NCI-H146 treated with DMSO at 0.1 percent for 48 hours (cell line): ENCODE results near the gene RLN3.
"Not testable (repeated sequence)": the region's sequence is repeated elsewhere in the genome, so short reads cannot be mapped to it uniquely, and the experiment has no call there.

Experiments
- DNase-seq: peaks from one replicate; lab custom pipeline; 2025; ENCODE audit not compliant: unreplicated experiment; lab: John Stamatoyannopoulos, UW

RLN3 gene

DNA sequence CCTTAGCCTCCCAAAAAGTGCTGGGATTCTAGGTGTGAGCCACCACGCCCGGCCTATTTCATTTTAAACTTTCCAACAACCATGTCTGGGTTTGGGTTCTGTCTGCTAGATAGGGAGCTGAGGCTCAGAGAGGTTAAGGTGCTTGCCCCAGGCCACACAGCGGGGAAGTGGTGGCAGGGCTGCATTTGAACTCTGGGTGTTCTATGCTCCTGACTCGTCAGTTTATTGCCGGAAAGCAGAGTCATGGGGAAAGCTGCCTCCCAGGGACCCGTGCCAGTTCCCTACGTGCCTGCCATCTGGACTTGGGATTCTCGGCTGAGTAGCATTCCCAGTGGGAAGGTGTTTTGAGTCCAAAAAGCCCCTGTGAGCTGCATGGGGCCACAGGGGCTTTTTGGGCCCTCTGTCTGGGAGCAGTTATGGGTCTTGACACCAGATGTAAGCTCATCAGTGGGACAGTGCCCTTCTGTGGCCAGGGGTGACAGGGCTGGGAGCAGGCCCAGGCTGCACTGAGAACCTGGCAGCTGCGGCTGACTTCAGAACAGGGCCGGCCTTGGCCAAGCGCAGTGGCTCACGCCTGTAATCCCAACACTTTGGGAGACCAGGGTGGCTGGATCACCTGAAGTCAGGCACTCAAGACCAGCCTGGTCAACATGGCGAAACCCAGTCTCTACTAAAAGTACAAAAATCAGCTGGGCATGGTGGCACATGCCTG lies 32.8 kb upstream of the RLN3 start:
- DNase-seq: no peak

DNA sequence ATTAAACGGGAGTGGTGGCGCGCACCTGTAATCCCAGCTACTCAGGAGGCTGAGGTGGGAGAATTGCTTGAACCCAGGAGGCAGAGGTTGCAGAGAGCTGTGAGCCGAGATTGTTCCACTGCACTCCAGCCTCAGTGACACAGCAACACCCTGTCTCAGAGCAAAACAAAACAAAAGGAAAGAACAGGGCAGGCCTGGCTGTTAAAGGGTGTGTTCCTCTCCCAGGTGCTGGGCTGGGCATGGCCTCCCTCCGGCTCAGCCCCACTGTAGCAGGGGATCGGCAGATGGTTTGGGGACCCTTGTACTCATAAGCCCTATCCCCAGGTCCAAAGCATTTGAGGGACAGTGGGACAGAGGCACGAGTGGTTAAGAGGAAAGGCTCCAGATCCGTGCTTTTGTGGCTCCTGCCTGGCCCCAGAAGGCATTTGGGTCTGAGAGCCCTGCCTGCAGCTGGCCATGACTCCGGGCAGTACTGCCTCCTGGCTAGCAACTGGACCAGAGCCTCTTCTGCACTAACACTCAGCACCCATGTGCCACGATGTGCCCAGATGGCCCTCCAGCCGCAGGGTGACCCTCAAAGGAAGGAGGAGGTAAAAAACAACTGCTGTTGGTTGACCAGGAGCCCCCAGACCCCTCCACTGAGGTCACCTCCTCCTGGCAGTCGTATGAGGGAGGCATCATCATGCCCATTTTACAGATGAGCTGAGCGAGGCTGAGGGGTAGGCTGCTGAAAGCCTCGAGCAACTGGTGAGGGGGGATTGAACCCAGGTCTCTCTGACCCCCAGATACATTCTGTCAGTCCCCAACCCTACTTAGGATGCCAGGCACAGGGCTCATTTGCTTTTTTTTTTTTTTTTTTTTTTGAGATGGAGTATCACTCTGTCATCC lies 31.8 kb upstream of the RLN3 start:
- no peak for DNase-seq

DNA sequence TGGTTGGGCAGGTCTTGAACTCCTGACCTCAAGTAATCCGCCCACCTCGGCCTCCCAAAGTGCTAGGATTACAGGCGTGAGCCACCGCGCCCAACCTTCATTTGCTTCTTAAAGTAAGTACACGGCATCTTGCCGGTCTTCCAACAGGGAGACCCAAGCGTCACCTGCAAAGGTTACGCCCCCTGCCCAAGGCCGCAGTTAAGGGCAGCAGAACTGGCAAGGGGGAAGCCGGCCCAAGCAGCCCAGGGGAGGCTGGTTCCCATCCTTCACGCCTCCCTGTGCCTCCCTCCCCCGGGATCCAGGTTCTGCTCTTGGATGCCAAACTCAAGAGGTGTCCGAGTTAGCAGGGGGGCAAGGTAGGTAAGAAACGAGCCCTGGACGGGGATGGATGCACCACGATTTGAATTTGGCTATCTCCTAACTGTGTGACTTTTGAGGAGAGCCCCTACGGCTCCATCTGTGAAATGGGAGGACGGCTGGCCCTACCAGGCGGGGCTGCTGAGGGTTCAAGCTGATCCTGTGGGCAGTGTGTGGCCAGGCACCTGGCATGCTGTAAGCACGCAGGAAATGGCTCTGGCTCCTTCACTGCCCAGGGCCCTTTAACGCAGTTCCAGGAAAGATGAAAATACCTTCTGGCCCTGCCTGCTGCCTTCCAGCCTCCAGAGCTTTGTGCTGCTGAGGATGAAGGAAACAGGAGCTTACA lies 30.9 kb upstream of the RLN3 start:
- DNase-seq: no peak

DNA sequence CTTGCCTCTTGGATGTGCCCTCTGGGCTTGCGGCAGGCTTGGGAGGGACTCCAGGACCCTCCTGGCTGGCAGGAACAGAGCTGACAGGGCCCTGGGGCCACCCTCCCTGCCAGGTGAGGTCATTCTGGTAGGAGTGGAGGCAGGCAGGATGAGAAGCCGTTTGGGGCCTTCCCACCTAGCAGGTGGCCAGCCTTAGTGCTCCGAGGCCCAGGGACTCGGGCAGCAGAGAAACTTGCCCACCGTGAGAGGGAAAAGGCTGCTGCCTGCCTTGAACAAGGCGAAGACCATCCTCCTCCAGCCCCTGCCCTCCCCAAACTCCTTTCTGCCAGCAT lies 30.4 kb upstream of the RLN3 start:
- DNase-seq: no peak

DNA sequence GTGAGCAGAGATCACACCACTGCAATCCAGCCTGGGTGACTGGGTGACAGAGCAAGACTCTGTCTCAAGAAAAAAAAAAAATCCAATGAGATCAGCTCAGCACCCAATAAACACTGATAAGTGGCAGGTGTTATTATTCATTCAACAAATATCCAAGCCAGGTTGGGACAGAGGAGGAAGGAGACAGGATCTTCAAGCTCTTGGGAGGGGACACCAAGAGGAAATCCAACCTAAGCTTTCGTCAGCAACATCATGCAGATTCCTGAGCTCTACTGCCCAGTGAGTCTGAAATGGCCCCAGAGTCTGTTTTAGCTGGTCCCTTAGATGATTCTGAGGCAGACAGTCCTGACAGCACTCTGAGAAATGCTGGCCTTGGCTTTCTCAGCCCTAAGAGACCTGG lies 29.5 kb upstream of the RLN3 start:
- no peak for DNase-seq

DNA sequence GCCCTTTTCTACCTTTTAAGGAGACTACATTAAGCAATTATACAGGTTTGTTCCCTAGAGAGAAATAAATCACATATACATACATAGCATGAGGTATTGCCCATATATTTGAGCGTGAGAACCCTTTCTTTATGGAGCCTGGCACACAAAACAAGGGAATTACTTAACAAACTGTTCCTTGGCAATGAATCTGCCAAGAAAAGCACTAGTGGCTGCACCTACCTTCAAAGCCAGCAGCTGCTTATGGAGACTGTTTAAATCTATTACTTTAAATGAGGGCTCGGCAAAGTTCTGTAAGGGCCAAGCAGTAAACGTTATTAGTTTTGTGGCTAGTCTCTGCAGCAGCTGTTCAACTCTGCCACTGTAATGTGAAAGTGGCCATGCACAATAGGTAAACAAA lies 28.9 kb upstream of the RLN3 start:
- no peak for DNase-seq

DNA sequence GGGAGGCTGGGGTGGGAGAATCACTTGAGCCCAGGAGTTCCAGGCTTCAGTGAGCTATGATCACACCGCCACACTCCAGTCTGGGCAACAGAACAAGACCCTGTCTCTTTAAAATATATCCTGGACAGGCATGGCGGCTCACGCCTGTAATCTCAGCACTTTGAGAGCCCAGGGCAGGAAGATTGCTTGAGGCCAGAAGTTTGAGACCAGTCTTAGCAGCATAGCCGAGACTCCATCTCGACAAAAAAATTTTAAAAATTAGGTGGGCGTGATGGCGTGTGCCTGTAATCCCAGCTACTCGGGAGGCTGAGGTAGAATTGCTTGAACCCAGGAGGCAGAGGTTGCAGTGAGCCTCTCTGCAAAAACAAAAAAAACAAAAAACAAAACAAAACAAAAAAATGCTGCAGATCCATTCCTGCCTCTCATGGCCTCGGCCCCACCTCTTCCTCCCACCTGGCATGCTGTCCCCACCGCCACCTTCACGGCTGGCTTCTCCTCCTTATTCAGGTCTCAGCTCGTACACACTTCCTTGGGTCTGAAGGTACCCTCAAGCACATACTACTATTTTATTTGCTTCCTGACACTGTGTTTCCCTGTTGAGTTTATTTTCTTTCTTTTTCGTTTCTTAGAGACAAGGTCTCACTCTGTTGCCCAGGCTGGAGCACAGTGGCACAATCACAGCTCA lies 27.1 kb upstream of the RLN3 start:
- DNase-seq: no peak

DNA sequence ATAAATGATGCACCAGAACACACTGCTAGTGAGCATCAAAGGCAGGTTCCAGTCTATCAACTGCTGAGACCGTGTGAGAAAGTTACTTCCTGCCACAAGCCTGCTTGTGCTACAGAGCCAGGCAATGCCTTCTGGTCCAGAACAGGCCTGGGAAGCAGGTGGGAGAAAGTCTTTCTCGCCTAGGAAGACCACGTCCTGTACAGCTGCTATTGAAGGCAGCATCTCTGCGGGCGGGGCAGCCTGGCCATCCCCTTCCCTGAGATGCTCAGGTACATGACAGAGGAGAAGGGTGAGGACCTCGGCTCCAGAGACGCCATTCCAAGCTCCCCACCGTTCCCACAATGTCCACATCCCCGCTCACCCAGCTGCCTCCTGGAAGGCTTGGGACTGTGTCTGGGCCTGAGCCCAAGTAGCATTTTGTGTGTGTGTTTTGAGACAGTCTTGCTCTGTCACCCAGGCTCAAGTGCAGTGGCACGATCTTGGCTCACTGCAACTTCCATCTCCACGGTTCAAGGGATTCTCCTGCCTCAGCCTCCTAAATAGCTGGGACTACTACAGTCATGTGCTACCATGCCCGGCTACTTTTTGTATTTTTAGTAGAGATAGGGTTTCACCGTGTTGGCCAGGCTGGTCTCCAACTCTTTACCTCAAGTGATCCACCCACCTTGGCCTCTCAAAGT lies 25.2 kb upstream of the RLN3 start:
- DNase-seq: no peak

DNA sequence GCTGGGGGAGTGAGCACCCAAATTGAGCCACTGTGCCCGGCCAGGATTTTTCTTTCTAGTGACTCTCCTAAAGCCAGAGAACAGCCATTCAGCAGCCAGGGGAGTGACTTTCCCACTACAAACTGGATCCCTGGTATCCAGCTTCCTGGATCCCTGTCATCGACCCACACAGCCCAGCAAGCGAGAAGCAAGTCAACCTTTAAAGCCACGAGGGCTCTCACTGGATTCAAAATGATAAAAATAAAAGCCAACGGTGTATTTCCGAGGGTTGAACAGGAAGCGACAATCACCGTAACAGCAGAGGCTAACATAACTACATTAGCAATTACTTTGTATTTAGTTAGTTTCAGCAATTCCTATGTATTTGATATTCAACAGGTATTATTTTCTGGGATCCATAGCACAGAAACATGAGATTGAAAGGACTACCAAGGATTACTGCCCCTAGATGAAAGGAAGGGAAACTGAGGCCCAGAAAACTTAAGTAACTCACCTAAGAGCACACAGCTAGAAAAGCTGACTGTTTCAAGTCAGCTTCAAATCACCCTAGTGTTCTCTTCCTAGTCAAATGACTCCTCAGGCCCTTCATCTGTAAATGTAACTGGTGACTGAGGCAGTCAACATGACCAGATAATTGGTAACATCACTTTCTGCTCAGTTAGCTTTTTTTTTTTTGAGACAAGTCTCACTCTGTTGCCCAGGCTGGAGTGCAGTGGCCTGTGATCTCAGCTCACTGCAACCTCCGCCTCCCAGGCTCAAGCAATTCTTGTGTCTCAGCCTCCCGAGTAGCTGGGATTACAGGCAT lies 24.5 kb upstream of the RLN3 start:
- no peak for DNase-seq

DNA sequence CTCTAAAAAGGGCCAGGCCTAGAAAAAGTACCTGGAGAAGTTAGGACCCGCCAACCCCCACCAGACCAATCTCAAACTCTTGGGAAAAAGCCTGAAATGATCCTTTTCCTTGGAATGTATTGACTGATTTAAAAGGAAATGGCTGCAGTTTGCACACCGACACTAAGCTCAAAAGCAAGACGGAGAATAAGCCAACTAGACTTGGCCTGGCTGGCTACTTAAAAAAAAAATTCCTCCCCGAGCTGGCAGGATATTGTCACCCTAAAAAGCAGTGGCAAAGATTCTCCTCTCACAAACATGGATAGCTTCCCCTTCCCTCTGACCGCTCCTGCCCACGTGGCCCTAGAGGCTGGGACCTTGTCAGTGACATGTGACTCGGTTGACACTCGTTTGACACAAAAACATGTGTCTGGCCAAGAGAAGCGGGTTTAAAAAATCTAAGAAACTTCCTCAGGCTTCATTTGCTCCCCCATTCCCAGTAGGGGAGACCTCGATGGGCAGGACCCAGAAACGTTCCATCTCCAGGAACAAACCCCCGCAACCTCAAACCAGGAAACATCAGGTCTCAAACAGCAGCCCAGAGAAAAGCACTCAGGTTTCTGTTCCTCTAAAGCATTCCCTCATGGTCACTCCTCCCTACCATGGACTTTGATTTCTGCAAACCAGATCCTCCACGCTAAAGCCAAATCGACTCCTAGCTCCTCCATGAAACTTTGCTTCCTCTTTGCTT lies 23.2 kb upstream of the RLN3 start:
- no peak for DNase-seq

DNA sequence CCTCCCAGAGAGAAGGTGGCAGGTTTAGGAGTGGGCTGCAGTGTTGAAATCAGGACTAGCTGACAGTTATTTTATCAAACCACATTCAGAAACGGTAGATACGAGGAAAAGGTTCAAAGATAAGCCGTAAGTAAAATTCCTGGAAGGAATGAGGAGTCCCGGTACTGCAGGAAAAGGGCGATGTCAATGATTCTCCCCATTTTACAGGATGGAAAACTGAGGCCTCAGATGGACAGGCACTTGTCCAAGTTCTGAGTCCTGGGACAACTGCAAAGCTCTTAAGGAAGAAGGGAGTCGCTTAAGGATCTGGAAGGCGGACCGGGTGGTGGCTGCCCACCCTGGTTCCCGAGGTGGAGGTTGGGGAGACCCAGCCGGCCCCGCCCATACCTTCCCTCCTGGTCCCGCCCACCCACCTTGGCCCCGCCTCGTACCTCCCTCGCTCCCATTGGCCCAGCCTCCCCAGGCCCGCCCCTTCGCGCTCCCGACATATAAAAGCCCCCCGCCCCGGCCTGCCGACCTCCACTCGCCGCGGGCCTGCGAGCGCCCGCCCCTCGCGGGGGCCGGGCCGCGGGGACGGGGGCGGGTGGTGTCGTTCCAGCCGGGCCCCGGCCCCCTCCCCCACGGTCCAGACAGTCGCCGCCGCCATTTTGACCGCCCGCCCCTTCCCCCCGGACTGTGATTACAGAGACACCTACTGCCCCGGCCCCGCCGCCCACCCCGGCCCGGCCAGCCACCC lies 22.4 kb upstream of the RLN3 start:
- peak; percentile 50 for DNase-seq

DNA sequence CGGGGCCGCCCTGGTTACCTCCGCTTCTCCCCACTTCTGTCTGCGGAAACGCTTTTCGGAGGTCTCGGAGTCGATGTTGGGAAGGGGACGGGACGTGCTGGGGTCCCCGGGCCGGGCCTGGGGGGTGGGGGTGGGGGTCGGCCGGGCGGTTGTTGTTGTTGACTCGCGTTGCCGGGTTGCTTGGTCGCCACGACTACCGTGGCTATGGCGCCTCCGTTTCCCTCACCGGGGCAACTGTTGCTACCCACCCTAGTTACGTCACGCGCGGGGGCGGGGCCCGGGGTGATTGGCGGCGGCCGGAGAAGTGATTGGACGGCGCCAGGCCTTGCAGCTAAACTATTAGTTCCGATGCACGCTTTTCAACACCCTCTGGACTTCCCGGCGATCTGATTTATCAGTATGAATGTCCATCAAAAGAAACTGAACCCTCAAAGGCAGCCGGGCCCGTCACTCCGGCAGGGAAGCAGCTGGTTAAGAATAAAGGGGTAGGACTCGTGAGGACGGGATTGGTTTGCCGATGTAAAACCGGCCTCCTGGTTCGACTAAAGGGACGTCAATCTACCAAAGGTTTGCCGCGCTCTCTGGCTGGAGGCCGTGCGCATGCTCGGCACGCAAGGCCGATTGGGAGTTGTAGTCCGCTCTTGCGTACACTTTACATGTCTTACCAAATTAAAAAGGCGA lies 21.7 kb upstream of the RLN3 start, which contains the start of gene RFX1:
TSS of gene RFX1 (minus strand) at position 236 of the 681 bp plus-strand sequence. CDS start 12,477 bp downstream, outside the sequence.
- DNase-seq: peak; percentile 100

DNA sequence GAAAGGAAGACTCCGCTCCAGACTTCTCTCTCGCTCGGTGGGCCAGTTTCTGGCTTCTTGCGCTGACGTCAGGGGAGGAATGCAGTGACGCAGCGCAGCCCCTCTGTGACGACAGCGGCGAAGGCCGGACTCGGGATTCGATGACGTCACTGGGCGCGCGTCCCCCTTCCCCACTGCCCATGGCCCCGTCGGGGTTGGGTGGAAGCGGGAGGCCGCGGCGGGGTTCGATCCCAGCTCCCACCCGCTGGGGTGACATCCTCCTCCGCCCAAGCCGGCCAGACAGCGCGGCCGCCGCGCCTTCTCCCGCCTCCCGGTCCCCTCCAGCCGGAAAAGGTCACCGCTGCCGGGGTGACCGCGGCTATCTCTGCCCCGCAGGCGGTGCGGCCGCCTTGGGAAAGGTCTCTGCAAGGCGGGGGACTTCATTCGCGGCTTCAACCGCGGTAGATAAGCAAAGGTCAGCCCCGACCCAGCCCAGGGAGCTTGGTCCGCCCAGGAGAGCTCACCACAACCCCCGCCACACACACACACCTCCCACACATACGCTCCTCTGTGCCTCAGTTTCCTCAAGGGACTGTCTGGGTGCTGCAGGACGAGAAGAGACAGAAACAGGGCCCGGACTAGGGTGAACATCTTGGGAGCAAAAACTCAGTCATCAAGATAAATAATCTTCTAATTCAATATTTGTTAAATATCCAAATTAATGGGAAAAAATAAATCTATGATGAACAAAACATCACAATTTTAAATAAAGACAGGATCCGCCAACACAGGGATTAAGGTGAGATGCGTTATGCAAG lies 21.0 kb upstream of the RLN3 start:
- peak; percentile 94 for DNase-seq

DNA sequence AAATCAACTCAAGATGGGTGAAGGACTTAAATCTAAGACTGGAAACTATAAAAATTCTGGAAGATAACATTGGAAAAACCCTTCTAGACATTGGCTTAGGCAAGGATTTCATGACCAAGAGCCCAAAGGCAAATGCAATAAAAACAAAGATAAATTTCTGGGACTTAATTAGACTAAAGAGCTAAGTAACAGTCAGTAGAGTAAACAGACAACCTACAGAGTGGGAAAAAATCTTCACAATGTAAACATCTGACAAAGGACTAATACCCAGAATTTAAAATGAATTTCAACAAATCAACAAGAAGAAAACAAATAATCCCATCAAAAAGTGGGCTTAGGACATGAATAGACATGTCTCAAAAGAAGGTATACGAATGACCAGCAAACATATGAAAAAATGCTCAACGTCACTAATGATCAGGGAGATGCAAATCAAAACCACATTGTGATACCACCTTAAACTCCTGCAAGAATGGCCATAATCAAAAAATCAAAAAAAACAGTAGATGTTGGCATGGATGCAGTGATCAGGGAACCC lies 15.5 kb upstream of the RLN3 start:
- peak; percentile 34 for DNase-seq

DNA sequence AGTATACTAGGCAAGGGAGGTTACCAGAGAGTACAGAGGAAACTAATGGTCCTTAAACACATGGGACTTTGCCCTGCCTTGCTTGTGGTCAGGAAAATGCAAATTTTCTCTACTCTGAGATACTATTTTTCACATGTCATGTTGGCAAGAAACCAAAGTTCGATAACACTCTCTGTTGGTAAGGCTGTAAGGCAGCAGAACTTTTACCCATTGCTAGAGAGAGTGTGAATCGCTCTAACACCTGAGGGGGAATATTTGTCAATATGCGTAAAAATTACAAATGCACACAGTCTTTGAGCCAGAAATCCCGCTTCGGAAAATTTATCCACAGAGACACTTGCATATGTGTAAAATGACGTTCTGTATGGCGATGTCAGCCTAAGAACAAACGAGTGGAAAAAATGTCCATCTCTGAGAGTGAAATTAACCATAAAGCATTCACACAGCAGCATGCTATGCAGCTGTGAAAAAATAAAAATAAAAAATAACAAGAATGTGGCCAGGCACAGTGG lies 12.4 kb upstream of the RLN3 start:
- no peak for DNase-seq

DNA sequence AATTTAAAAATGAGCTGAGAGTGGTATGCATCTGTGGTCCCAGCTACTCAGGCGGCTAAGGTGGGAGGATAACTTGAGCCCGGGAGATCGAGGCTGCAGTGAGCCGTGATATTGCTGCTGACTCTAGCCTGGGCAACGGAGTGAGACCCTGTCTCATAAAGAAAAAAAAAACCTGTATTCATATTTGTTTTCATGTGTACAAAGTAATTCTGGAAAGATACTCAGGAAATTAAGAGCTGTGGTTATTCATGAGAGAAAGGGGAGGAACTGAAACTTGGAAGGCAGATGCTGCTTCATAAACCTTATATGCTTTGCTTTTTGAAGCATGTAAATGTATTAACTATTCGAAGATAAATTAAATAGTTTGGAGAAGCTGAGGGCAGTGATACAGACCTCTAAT lies 8.8 kb upstream of the RLN3 start:
- DNase-seq: no peak

DNA sequence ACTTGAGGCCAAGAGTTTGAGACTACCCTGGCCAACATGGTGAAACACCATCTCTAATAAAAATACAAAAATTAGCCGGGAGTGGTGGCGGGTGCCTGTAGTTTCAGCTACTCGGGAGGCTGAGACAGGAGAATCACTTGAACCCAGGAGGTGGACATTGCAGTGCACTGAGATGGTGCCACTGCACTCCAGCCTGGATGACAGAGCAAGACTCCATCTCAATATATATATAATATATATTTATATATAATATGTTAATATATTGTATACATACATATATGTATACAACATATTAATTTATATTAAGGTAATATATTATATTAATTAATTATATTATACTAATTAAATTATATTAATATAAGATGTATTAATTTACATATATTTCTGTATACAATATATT lies 8.2 kb upstream of the RLN3 start:
- not testable (repeated sequence) for DNase-seq
